HUES48 (cell line): ENCODE results near the gene LSMEM2.

Experiments used
- H3K27ac ChIP-seq: one replicate; pipeline ENCODE4 v1.7.0; 2013; ENCODE audit warnings: low read depth, low read length, inconsistent platforms
- H3K27me3 ChIP-seq: 2 replicates; pipeline ENCODE4 v1.6.1; 2013; ENCODE audit warnings: mild to moderate bottlenecking, low read length; ENCODE audit not compliant: control insufficient read depth, insufficient read depth
- H3K36me3 ChIP-seq: 2 replicates; pipeline ENCODE4 v1.6.1; 2013; ENCODE audit warnings: low read length; ENCODE audit not compliant: control insufficient read depth, insufficient read depth
- H3K4me1 ChIP-seq: 2 replicates; pipeline ENCODE4 v1.6.1; 2013; ENCODE audit warnings: mild to moderate bottlenecking, low read length; ENCODE audit not compliant: control insufficient read depth, insufficient read depth
- H3K4me3 ChIP-seq: 2 replicates; pipeline ENCODE4 v1.5.1; 2013; ENCODE audit warnings: mild to moderate bottlenecking, low read depth, low read length
- H3K9ac ChIP-seq: 2 replicates; pipeline ENCODE4 v1.6.1; 2013; ENCODE audit warnings: mild to moderate bottlenecking, low read depth, low read length, moderate library complexity
- H3K9me3 ChIP-seq: 2 replicates; pipeline ENCODE4 v1.6.1; 2013; ENCODE audit warnings: low read length; ENCODE audit not compliant: control insufficient read depth, insufficient read depth

The LSMEM2 gene

GRCh38 chr3:50294492-50295403 lies 15.9 kb downstream of the LSMEM2 start:
- peaks cover 9% of the 10 kb centered on the region for H3K36me3 ChIP-seq
- no peak overlapping the region for H3K4me3 ChIP-seq
- H3K9ac ChIP-seq = no peak overlapping the region
- no peak overlapping the region for H3K27ac ChIP-seq
- peaks cover 9% of the 10 kb centered on the region for H3K4me1 ChIP-seq
- H3K9me3 ChIP-seq = no peaks in the 10 kb centered on the region
- no peaks in the 10 kb centered on the region for H3K27me3 ChIP-seq

- no peak overlapping the region for H3K9ac ChIP-seq
- H3K4me3 ChIP-seq = no peak overlapping the region
- no peaks in the 10 kb centered on the region for H3K36me3 ChIP-seq
- no peaks in the 10 kb centered on the region for H3K9me3 ChIP-seq
- H3K27me3 ChIP-seq = no peaks in the 10 kb centered on the region
- H3K4me1 ChIP-seq = peaks cover 12% of the 10 kb centered on the region
- H3K27ac ChIP-seq = no peak overlapping the region
Observed at GRCh38 chr3:50295553-50296431, 16.9 kb downstream of the LSMEM2 start.

- Histone ChIP-seq H3K4me1 (peaks cover 7% of the 10 kb centered on the region; the same call in 1 of the 2 replicates), H3K4me3 (no peak overlapping the region), H3K9me3 (no peaks in the 10 kb centered on the region), H3K36me3 (no peaks in the 10 kb centered on the region), H3K27ac (no peak overlapping the region), H3K9ac (no peak overlapping the region), H3K27me3 (no peaks in the 10 kb centered on the region)
Observed at GRCh38 chr3:50296721-50297383, 18.0 kb downstream of the LSMEM2 start.

GRCh38 chr3:50297384-50297775 lies 18.5 kb downstream of the LSMEM2 start:
- Histone ChIP-seq H3K9me3 (no peaks in the 10 kb centered on the region), H3K27me3 (no peaks in the 10 kb centered on the region), H3K36me3 (no peaks in the 10 kb centered on the region), H3K4me1 (peaks cover 7% of the 10 kb centered on the region; the same call in 1 of the 2 replicates), H3K4me3 (no peak overlapping the region), H3K27ac (no peak overlapping the region), H3K9ac (no peak overlapping the region)

- Histone ChIP-seq H3K9ac (no peak overlapping the region), H3K27me3 (no peaks in the 10 kb centered on the region), H3K36me3 (no peaks in the 10 kb centered on the region), H3K4me1 (peaks cover 5% of the 10 kb centered on the region; the same call in 1 of the 2 replicates), H3K9me3 (no peaks in the 10 kb centered on the region), H3K27ac (no peak overlapping the region), H3K4me3 (peak overlapping the region; percentile 100)
Observed at GRCh38 chr3:50297896-50298725, 19.2 kb downstream of the LSMEM2 start.

- Histone ChIP-seq H3K27me3 (no peaks in the 10 kb centered on the region), H3K4me3 (peak within 1 kb of the TSS; percentile 100), H3K4me1 (peaks cover 5% of the 10 kb centered on the region; the same call in 1 of the 2 replicates), H3K9ac (peak within 1 kb of the TSS; percentile 69), H3K27ac (peak within 1 kb of the TSS; percentile 78), H3K36me3 (no peaks in the 10 kb centered on the region), H3K9me3 (no peaks in the 10 kb centered on the region)
Observed at GRCh38 chr3:50298836-50299637, 20.1 kb downstream of the LSMEM2 start, which contains the start of the genes HYAL3 and NAA80. HYAL3 (minus strand) TSS chr3:50299405; CDS start chr3:50295602, 3,803 bp downstream. NAA80 (minus strand) TSS chr3:50299405; CDS start chr3:50297463, 1,942 bp downstream.

GRCh38 chr3:50299638-50299928 lies 20.7 kb downstream of the LSMEM2 start:
- Histone ChIP-seq H3K27ac (peak overlapping the region; percentile 63), H3K27me3 (no peaks in the 10 kb centered on the region), H3K4me3 (peak overlapping the region; percentile 55), H3K4me1 (peaks cover 5% of the 10 kb centered on the region; the same call in 1 of the 2 replicates), H3K9ac (peak overlapping the region; percentile 14; the same call in 1 of the 2 replicates), H3K36me3 (no peaks in the 10 kb centered on the region), H3K9me3 (no peaks in the 10 kb centered on the region)

- Histone ChIP-seq H3K9ac (peak overlapping the region; percentile 14; the same call in 1 of the 2 replicates), H3K36me3 (no peaks in the 10 kb centered on the region), H3K4me1 (peaks cover 5% of the 10 kb centered on the region; the same call in 1 of the 2 replicates), H3K27ac (peak overlapping the region; percentile 63), H3K9me3 (no peaks in the 10 kb centered on the region), H3K4me3 (peak overlapping the region; percentile 55), H3K27me3 (no peaks in the 10 kb centered on the region)
Observed at GRCh38 chr3:50299929-50300680, 21.2 kb downstream of the LSMEM2 start.

- H3K27me3 ChIP-seq = no peaks in the 10 kb centered on the region
- H3K9ac ChIP-seq = no peak overlapping the region
- no peak overlapping the region for H3K27ac ChIP-seq
- peaks cover 5% of the 10 kb centered on the region; the same call in 1 of the 2 replicates for H3K4me1 ChIP-seq
- no peak overlapping the region for H3K4me3 ChIP-seq
- no peaks in the 10 kb centered on the region for H3K36me3 ChIP-seq
- no peaks in the 10 kb centered on the region for H3K9me3 ChIP-seq
Observed at GRCh38 chr3:50300681-50301254, 21.9 kb downstream of the LSMEM2 start.
